ENCODE data around the gene CRTAC1. TPM values are rescaled to one million over a fixed set of nuclear protein-coding genes. Genes with fewer than 3 reads are reported as not detected.

Gene CRTAC1
- total and polyA plus RNA-seq, 2 experiments from 2014 or later: 0.47 to 1.2 TPM

DNA sequence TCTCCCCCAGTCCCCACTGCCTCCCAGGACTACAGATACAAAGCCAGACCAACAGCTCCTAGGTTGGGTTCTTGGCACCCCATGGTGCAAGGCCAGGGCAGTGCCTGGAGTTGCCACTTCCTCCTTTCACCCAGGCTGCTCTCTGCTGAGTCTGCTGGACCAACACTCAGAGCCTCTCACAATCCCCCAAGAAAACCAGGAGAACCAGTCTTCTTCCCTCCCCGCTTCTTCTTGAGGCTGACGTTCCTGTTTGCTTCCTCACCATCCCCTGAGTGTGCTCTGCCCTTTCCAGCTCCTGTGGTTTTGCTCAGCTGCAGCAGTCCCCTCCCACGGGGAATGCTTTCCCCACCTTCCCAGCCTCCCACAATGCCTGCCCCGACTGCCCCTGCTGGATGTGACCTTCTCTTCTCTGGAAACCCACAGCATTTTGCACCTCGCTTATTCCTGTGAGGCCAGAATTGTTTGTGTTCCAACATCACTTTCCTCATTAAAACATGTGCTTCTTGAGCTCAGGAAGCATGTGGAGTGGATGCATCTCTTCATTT is 90.9 kb downstream of the CRTAC1 start:
- Histone ChIP-seq H3F3A (replicated peaks; ENCODE audit: low read depth) (no peaks in the 10 kb centered on the region), H3K27ac (ENCODE audit: low read depth) (no peak overlapping the region), H3K4me2 (no peak overlapping the region), H3K36me3 (ENCODE audit: insufficient read depth) (0 out of 2 replicates have a peak, but pooled peaks cover 7% of the 10 kb centered on the region), H3K9me2 (ENCODE audit: insufficient read depth) (no peaks in the 10 kb centered on the region), H4K20me1 (replicated peaks; ENCODE audit: insufficient read depth) (no peaks in the 10 kb centered on the region; the same call in 1 of the 2 replicates), H3K4me1 (ENCODE audit: insufficient read depth) (no peaks in the 10 kb centered on the region), H2AFZ (no peak overlapping the region), H3K79me2 (replicated peaks; ENCODE audit: insufficient read depth) (no peaks in the 10 kb centered on the region), H3K4me3 (no peak overlapping the region), H3K27me3 (ENCODE audit: insufficient read depth) (no peaks in the 10 kb centered on the region)
- TF ChIP-seq, protein P1, sequence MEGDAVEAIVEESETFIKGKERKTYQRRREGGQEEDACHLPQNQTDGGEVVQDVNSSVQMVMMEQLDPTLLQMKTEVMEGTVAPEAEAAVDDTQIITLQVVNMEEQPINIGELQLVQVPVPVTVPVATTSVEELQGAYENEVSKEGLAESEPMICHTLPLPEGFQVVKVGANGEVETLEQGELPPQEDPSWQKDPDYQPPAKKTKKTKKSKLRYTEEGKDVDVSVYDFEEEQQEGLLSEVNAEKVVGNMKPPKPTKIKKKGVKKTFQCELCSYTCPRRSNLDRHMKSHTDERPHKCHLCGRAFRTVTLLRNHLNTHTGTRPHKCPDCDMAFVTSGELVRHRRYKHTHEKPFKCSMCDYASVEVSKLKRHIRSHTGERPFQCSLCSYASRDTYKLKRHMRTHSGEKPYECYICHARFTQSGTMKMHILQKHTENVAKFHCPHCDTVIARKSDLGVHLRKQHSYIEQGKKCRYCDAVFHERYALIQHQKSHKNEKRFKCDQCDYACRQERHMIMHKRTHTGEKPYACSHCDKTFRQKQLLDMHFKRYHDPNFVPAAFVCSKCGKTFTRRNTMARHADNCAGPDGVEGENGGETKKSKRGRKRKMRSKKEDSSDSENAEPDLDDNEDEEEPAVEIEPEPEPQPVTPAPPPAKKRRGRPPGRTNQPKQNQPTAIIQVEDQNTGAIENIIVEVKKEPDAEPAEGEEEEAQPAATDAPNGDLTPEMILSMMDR (conservative IDR thresholded peaks at IDR 0.05; ENCODE audit: low read depth in 2 of 2): no peak
- TF ChIP-seq NANOG (IDR thresholded peaks at IDR 0.05; ENCODE audit: borderline replicate concordance): no peak
- no peak for TF ChIP-seq POLR2AphosphoS5 (IDR thresholded peaks at IDR 0.05; ENCODE audit: low read depth)
- no peak for TF ChIP-seq EZH2phosphoT487 (IDR thresholded peaks at IDR 0.05; ENCODE audit: unreplicated experiment)
- no peak for TF ChIP-seq ZNF114 (CRISPR knock-in tag; IDR thresholded peaks at IDR 0.05)
- no peak for TF ChIP-seq CREB1 (CRISPR knock-in tag; IDR thresholded peaks at IDR 0.05; ENCODE audit: low read depth)
- no peak for TF ChIP-seq JUNB (IDR thresholded peaks at IDR 0.05; ENCODE audit: unreplicated experiment)
- TF ChIP-seq STAT1 (IDR thresholded peaks at IDR 0.05; ENCODE audit: unreplicated experiment): no peak
- no peak for TF ChIP-seq EZH2 (IDR thresholded peaks at IDR 0.05; ENCODE audit: low read depth, unreplicated experiment)
- DNase-seq (ENCODE audit: low spot score): no peak
- H3K9me3 Mint-ChIP-seq: peaks cover 15% of the 10 kb centered on the region; the same call in 2 of the 3 replicates
- no peak overlapping the region for H3K4me3 Mint-ChIP-seq
- H3K4me1 Mint-ChIP-seq: peaks cover 8% of the 10 kb centered on the region
- ATAC-seq: peak; percentile 43
- H3K27me3 Mint-ChIP-seq (ENCODE audit: insufficient read depth, low read depth, poor library complexity): peaks cover 10% of the 10 kb centered on the region
- H3K36me3 Mint-ChIP-seq (ENCODE audit: low read depth): 0 out of 3 replicates have a peak, but pooled peaks cover 3% of the 10 kb centered on the region
- H3K27ac Mint-ChIP-seq: no peak overlapping the region

DNA sequence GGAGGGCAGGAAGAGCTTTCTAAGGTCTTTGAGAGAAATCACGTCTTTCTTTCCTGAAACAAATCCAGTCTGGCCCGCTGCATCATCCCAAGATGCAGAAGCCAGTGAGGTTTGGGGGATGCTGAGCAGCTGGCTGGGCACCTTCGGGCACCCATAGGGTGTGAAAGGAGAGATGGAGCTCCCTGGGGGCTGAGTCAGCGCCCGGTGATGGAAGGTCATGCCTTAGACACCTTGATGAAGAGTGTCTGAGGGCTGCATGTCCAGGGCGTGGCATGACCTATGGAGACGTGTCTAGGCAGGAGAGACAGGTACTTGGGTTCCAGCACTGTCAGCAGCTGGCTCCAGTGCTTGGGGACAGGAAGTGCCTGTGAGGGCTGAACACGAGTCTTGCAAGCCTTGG is 92.5 kb downstream of the CRTAC1 start:
- peaks cover 8% of the 10 kb centered on the region for H3K4me1 Mint-ChIP-seq
- Histone ChIP-seq H3K4me3 (no peak overlapping the region), H3K9me2 (ENCODE audit: insufficient read depth) (no peaks in the 10 kb centered on the region), H4K20me1 (replicated peaks; ENCODE audit: insufficient read depth) (no peaks in the 10 kb centered on the region; the same call in 1 of the 2 replicates), H3K27me3 (ENCODE audit: insufficient read depth) (no peaks in the 10 kb centered on the region), H3K4me2 (no peak overlapping the region), H3K36me3 (ENCODE audit: insufficient read depth) (no peaks in the 10 kb centered on the region), H2AFZ (no peak overlapping the region), H3K27ac (ENCODE audit: low read depth) (no peak overlapping the region), H3F3A (replicated peaks; ENCODE audit: low read depth) (no peaks in the 10 kb centered on the region), H3K4me1 (ENCODE audit: insufficient read depth) (no peaks in the 10 kb centered on the region), H3K79me2 (replicated peaks; ENCODE audit: insufficient read depth) (no peaks in the 10 kb centered on the region)
- H3K36me3 Mint-ChIP-seq (ENCODE audit: low read depth): 0 out of 3 replicates have a peak, but pooled peaks cover 1% of the 10 kb centered on the region
- peaks cover 2% of the 10 kb centered on the region; the same call in 2 of the 3 replicates for H3K9me3 Mint-ChIP-seq
- no peak overlapping the region for H3K27ac Mint-ChIP-seq
- no peak for DNase-seq (ENCODE audit: low spot score)
- no peak for TF ChIP-seq JUNB (IDR thresholded peaks at IDR 0.05; ENCODE audit: unreplicated experiment)
- TF ChIP-seq, protein P2, sequence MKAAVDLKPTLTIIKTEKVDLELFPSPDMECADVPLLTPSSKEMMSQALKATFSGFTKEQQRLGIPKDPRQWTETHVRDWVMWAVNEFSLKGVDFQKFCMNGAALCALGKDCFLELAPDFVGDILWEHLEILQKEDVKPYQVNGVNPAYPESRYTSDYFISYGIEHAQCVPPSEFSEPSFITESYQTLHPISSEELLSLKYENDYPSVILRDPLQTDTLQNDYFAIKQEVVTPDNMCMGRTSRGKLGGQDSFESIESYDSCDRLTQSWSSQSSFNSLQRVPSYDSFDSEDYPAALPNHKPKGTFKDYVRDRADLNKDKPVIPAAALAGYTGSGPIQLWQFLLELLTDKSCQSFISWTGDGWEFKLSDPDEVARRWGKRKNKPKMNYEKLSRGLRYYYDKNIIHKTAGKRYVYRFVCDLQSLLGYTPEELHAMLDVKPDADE (IDR thresholded peaks at IDR 0.05): no peak
- TF ChIP-seq, protein P3, sequence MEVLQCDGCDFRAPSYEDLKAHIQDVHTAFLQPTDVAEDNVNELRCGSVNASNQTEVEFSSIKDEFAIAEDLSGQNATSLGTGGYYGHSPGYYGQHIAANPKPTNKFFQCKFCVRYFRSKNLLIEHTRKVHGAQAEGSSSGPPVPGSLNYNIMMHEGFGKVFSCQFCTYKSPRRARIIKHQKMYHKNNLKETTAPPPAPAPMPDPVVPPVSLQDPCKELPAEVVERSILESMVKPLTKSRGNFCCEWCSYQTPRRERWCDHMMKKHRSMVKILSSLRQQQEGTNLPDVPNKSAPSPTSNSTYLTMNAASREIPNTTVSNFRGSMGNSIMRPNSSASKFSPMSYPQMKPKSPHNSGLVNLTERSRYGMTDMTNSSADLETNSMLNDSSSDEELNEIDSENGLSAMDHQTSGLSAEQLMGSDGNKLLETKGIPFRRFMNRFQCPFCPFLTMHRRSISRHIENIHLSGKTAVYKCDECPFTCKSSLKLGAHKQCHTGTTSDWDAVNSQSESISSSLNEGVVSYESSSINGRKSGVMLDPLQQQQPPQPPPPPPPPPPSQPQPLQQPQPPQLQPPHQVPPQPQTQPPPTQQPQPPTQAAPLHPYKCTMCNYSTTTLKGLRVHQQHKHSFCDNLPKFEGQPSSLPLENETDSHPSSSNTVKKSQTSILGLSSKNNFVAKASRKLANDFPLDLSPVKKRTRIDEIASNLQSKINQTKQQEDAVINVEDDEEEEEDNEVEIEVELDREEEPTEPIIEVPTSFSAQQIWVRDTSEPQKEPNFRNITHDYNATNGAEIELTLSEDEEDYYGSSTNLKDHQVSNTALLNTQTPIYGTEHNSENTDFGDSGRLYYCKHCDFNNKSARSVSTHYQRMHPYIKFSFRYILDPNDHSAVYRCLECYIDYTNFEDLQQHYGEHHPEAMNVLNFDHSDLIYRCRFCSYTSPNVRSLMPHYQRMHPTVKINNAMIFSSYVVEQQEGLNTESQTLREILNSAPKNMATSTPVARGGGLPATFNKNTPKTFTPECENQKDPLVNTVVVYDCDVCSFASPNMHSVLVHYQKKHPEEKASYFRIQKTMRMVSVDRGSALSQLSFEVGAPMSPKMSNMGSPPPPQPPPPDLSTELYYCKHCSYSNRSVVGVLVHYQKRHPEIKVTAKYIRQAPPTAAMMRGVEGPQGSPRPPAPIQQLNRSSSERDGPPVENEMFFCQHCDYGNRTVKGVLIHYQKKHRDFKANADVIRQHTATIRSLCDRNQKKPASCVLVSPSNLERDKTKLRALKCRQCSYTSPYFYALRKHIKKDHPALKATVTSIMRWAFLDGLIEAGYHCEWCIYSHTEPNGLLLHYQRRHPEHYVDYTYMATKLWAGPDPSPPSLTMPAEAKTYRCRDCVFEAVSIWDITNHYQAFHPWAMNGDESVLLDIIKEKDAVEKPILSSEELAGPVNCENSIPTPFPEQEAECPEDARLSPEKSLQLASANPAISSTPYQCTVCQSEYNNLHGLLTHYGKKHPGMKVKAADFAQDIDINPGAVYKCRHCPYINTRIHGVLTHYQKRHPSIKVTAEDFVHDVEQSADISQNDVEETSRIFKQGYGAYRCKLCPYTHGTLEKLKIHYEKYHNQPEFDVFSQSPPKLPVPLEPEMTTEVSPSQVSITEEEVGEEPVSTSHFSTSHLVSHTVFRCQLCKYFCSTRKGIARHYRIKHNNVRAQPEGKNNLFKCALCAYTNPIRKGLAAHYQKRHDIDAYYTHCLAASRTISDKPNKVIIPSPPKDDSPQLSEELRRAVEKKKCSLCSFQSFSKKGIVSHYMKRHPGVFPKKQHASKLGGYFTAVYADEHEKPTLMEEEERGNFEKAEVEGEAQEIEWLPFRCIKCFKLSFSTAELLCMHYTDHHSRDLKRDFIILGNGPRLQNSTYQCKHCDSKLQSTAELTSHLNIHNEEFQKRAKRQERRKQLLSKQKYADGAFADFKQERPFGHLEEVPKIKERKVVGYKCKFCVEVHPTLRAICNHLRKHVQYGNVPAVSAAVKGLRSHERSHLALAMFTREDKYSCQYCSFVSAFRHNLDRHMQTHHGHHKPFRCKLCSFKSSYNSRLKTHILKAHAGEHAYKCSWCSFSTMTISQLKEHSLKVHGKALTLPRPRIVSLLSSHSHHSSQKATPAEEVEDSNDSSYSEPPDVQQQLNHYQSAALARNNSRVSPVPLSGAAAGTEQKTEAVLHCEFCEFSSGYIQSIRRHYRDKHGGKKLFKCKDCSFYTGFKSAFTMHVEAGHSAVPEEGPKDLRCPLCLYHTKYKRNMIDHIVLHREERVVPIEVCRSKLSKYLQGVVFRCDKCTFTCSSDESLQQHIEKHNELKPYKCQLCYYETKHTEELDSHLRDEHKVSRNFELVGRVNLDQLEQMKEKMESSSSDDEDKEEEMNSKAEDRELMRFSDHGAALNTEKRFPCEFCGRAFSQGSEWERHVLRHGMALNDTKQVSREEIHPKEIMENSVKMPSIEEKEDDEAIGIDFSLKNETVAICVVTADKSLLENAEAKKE (CRISPR knock-in tag; IDR thresholded peaks at IDR 0.05): no peak
- TF ChIP-seq POLR2AphosphoS5 (IDR thresholded peaks at IDR 0.05; ENCODE audit: low read depth): no peak
- TF ChIP-seq EZH2 (IDR thresholded peaks at IDR 0.05; ENCODE audit: low read depth, unreplicated experiment): no peak
- no peak overlapping the region for H3K4me3 Mint-ChIP-seq
- no peak for ATAC-seq
- peaks cover 8% of the 10 kb centered on the region for H3K27me3 Mint-ChIP-seq (ENCODE audit: insufficient read depth, low read depth, poor library complexity)

Data from GM23338 (cell line).